ENCODE measurements around the gene PEX3.
"Not testable (repeated sequence)": the region's sequence is repeated elsewhere in the genome, so short reads cannot be mapped to it uniquely, and the experiment has no call there.

PEX3 gene

GRCh38 chr6:143468026-143468425, 17.4 kb downstream of the PEX3 start:
- TF ChIP-seq CTCF (IDR thresholded peaks at IDR 0.05; ENCODE audit: low read length, missing control alignments) = no peak
- DNase-seq (ENCODE audit: low read depth) = no peak
- H3K4me3 ChIP-seq (replicated peaks; ENCODE audit: low read depth, low read length) = no peak overlapping the region

GRCh38 chr6:143468823-143469222, 18.2 kb downstream of the PEX3 start:
- not testable (repeated sequence) for H3K4me3 ChIP-seq (replicated peaks; ENCODE audit: low read depth, low read length)

GRCh38 chr6:143471822-143472221, 21.2 kb downstream of the PEX3 start:
- no peak for TF ChIP-seq CTCF (IDR thresholded peaks at IDR 0.05; ENCODE audit: low read length, missing control alignments)
- no peak for DNase-seq (ENCODE audit: low read depth)
- no peak overlapping the region for H3K4me3 ChIP-seq (replicated peaks; ENCODE audit: low read depth, low read length)

More at GRCh38 chr6:143468823-143469222, 18.2 kb downstream of the PEX3 start:
- not testable (repeated sequence) for DNase-seq (ENCODE audit: low read depth)

GRCh38 chr6:143476545-143476944, 25.9 kb downstream of the PEX3 start:
- TF ChIP-seq CTCF (IDR thresholded peaks at IDR 0.05; ENCODE audit: low read length, missing control alignments) = no peak
- no peak for DNase-seq (ENCODE audit: low read depth)

GRCh38 chr6:143478479-143479062, 28.0 kb downstream of the PEX3 start:
- no peak overlapping the region for H3K4me3 ChIP-seq (replicated peaks; ENCODE audit: low read depth, low read length)
- TF ChIP-seq CTCF (IDR thresholded peaks at IDR 0.05; ENCODE audit: low read length, missing control alignments) = no peak
- DNase-seq (ENCODE audit: low read depth) = no peak

More at GRCh38 chr6:143476545-143476944, 25.9 kb downstream of the PEX3 start:
- no peak overlapping the region for H3K4me3 ChIP-seq (replicated peaks; ENCODE audit: low read depth, low read length)

- TF ChIP-seq CTCF (IDR thresholded peaks at IDR 0.05; ENCODE audit: low read length, missing control alignments) = no peak
- DNase-seq (ENCODE audit: low read depth) = no peak
- H3K4me3 ChIP-seq (replicated peaks; ENCODE audit: low read depth, low read length) = no peak overlapping the region
These were observed 32.0 kb downstream of the PEX3 start for GRCh38 chr6:143482593-143482992.

GRCh38 chr6:143485967-143486366, 35.4 kb downstream of the PEX3 start:
- DNase-seq (ENCODE audit: low read depth) = no peak
- TF ChIP-seq CTCF (IDR thresholded peaks at IDR 0.05; ENCODE audit: low read length, missing control alignments) = no peak

More at GRCh38 chr6:143485967-143486366, 35.4 kb downstream of the PEX3 start:
- H3K4me3 ChIP-seq (replicated peaks; ENCODE audit: low read depth, low read length) = no peak overlapping the region
